DLD1 (cell line): ENCODE results near the gene RLN3.
"Not testable (repeated sequence)": the region's sequence is repeated elsewhere in the genome, so short reads cannot be mapped to it uniquely, and the experiment has no call there.

Source experiments
- in situ Hi-C: cut with HindIII; loops from 2 replicates; pipeline ENCODE4 v1.10.0; 2017; ENCODE audit warnings: low sequenced_read_pairs

Gene RLN3

DNA sequence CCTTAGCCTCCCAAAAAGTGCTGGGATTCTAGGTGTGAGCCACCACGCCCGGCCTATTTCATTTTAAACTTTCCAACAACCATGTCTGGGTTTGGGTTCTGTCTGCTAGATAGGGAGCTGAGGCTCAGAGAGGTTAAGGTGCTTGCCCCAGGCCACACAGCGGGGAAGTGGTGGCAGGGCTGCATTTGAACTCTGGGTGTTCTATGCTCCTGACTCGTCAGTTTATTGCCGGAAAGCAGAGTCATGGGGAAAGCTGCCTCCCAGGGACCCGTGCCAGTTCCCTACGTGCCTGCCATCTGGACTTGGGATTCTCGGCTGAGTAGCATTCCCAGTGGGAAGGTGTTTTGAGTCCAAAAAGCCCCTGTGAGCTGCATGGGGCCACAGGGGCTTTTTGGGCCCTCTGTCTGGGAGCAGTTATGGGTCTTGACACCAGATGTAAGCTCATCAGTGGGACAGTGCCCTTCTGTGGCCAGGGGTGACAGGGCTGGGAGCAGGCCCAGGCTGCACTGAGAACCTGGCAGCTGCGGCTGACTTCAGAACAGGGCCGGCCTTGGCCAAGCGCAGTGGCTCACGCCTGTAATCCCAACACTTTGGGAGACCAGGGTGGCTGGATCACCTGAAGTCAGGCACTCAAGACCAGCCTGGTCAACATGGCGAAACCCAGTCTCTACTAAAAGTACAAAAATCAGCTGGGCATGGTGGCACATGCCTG, 32.8 kb upstream of the RLN3 start:
- in situ Hi-C loops: no loop called here

DNA sequence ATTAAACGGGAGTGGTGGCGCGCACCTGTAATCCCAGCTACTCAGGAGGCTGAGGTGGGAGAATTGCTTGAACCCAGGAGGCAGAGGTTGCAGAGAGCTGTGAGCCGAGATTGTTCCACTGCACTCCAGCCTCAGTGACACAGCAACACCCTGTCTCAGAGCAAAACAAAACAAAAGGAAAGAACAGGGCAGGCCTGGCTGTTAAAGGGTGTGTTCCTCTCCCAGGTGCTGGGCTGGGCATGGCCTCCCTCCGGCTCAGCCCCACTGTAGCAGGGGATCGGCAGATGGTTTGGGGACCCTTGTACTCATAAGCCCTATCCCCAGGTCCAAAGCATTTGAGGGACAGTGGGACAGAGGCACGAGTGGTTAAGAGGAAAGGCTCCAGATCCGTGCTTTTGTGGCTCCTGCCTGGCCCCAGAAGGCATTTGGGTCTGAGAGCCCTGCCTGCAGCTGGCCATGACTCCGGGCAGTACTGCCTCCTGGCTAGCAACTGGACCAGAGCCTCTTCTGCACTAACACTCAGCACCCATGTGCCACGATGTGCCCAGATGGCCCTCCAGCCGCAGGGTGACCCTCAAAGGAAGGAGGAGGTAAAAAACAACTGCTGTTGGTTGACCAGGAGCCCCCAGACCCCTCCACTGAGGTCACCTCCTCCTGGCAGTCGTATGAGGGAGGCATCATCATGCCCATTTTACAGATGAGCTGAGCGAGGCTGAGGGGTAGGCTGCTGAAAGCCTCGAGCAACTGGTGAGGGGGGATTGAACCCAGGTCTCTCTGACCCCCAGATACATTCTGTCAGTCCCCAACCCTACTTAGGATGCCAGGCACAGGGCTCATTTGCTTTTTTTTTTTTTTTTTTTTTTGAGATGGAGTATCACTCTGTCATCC, 31.8 kb upstream of the RLN3 start:
- in situ Hi-C loops: no loop called here

DNA sequence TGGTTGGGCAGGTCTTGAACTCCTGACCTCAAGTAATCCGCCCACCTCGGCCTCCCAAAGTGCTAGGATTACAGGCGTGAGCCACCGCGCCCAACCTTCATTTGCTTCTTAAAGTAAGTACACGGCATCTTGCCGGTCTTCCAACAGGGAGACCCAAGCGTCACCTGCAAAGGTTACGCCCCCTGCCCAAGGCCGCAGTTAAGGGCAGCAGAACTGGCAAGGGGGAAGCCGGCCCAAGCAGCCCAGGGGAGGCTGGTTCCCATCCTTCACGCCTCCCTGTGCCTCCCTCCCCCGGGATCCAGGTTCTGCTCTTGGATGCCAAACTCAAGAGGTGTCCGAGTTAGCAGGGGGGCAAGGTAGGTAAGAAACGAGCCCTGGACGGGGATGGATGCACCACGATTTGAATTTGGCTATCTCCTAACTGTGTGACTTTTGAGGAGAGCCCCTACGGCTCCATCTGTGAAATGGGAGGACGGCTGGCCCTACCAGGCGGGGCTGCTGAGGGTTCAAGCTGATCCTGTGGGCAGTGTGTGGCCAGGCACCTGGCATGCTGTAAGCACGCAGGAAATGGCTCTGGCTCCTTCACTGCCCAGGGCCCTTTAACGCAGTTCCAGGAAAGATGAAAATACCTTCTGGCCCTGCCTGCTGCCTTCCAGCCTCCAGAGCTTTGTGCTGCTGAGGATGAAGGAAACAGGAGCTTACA, 30.9 kb upstream of the RLN3 start:
- in situ Hi-C loops: no loop called here

DNA sequence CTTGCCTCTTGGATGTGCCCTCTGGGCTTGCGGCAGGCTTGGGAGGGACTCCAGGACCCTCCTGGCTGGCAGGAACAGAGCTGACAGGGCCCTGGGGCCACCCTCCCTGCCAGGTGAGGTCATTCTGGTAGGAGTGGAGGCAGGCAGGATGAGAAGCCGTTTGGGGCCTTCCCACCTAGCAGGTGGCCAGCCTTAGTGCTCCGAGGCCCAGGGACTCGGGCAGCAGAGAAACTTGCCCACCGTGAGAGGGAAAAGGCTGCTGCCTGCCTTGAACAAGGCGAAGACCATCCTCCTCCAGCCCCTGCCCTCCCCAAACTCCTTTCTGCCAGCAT, 30.4 kb upstream of the RLN3 start:
- in situ Hi-C loops: no loop called here

DNA sequence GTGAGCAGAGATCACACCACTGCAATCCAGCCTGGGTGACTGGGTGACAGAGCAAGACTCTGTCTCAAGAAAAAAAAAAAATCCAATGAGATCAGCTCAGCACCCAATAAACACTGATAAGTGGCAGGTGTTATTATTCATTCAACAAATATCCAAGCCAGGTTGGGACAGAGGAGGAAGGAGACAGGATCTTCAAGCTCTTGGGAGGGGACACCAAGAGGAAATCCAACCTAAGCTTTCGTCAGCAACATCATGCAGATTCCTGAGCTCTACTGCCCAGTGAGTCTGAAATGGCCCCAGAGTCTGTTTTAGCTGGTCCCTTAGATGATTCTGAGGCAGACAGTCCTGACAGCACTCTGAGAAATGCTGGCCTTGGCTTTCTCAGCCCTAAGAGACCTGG, 29.5 kb upstream of the RLN3 start:
- in situ Hi-C loops: no loop called here

DNA sequence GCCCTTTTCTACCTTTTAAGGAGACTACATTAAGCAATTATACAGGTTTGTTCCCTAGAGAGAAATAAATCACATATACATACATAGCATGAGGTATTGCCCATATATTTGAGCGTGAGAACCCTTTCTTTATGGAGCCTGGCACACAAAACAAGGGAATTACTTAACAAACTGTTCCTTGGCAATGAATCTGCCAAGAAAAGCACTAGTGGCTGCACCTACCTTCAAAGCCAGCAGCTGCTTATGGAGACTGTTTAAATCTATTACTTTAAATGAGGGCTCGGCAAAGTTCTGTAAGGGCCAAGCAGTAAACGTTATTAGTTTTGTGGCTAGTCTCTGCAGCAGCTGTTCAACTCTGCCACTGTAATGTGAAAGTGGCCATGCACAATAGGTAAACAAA, 28.9 kb upstream of the RLN3 start:
- in situ Hi-C loops: no loop called here

DNA sequence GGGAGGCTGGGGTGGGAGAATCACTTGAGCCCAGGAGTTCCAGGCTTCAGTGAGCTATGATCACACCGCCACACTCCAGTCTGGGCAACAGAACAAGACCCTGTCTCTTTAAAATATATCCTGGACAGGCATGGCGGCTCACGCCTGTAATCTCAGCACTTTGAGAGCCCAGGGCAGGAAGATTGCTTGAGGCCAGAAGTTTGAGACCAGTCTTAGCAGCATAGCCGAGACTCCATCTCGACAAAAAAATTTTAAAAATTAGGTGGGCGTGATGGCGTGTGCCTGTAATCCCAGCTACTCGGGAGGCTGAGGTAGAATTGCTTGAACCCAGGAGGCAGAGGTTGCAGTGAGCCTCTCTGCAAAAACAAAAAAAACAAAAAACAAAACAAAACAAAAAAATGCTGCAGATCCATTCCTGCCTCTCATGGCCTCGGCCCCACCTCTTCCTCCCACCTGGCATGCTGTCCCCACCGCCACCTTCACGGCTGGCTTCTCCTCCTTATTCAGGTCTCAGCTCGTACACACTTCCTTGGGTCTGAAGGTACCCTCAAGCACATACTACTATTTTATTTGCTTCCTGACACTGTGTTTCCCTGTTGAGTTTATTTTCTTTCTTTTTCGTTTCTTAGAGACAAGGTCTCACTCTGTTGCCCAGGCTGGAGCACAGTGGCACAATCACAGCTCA, 27.1 kb upstream of the RLN3 start:
- in situ Hi-C loops: no loop called here

DNA sequence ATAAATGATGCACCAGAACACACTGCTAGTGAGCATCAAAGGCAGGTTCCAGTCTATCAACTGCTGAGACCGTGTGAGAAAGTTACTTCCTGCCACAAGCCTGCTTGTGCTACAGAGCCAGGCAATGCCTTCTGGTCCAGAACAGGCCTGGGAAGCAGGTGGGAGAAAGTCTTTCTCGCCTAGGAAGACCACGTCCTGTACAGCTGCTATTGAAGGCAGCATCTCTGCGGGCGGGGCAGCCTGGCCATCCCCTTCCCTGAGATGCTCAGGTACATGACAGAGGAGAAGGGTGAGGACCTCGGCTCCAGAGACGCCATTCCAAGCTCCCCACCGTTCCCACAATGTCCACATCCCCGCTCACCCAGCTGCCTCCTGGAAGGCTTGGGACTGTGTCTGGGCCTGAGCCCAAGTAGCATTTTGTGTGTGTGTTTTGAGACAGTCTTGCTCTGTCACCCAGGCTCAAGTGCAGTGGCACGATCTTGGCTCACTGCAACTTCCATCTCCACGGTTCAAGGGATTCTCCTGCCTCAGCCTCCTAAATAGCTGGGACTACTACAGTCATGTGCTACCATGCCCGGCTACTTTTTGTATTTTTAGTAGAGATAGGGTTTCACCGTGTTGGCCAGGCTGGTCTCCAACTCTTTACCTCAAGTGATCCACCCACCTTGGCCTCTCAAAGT, 25.2 kb upstream of the RLN3 start:
- in situ Hi-C loops: no loop called here

DNA sequence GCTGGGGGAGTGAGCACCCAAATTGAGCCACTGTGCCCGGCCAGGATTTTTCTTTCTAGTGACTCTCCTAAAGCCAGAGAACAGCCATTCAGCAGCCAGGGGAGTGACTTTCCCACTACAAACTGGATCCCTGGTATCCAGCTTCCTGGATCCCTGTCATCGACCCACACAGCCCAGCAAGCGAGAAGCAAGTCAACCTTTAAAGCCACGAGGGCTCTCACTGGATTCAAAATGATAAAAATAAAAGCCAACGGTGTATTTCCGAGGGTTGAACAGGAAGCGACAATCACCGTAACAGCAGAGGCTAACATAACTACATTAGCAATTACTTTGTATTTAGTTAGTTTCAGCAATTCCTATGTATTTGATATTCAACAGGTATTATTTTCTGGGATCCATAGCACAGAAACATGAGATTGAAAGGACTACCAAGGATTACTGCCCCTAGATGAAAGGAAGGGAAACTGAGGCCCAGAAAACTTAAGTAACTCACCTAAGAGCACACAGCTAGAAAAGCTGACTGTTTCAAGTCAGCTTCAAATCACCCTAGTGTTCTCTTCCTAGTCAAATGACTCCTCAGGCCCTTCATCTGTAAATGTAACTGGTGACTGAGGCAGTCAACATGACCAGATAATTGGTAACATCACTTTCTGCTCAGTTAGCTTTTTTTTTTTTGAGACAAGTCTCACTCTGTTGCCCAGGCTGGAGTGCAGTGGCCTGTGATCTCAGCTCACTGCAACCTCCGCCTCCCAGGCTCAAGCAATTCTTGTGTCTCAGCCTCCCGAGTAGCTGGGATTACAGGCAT, 24.5 kb upstream of the RLN3 start:
- in situ Hi-C loops: no loop called here

DNA sequence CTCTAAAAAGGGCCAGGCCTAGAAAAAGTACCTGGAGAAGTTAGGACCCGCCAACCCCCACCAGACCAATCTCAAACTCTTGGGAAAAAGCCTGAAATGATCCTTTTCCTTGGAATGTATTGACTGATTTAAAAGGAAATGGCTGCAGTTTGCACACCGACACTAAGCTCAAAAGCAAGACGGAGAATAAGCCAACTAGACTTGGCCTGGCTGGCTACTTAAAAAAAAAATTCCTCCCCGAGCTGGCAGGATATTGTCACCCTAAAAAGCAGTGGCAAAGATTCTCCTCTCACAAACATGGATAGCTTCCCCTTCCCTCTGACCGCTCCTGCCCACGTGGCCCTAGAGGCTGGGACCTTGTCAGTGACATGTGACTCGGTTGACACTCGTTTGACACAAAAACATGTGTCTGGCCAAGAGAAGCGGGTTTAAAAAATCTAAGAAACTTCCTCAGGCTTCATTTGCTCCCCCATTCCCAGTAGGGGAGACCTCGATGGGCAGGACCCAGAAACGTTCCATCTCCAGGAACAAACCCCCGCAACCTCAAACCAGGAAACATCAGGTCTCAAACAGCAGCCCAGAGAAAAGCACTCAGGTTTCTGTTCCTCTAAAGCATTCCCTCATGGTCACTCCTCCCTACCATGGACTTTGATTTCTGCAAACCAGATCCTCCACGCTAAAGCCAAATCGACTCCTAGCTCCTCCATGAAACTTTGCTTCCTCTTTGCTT, 23.2 kb upstream of the RLN3 start:
- in situ Hi-C loops: no loop called here

DNA sequence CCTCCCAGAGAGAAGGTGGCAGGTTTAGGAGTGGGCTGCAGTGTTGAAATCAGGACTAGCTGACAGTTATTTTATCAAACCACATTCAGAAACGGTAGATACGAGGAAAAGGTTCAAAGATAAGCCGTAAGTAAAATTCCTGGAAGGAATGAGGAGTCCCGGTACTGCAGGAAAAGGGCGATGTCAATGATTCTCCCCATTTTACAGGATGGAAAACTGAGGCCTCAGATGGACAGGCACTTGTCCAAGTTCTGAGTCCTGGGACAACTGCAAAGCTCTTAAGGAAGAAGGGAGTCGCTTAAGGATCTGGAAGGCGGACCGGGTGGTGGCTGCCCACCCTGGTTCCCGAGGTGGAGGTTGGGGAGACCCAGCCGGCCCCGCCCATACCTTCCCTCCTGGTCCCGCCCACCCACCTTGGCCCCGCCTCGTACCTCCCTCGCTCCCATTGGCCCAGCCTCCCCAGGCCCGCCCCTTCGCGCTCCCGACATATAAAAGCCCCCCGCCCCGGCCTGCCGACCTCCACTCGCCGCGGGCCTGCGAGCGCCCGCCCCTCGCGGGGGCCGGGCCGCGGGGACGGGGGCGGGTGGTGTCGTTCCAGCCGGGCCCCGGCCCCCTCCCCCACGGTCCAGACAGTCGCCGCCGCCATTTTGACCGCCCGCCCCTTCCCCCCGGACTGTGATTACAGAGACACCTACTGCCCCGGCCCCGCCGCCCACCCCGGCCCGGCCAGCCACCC, 22.4 kb upstream of the RLN3 start:
- in situ Hi-C loops: no loop called here

DNA sequence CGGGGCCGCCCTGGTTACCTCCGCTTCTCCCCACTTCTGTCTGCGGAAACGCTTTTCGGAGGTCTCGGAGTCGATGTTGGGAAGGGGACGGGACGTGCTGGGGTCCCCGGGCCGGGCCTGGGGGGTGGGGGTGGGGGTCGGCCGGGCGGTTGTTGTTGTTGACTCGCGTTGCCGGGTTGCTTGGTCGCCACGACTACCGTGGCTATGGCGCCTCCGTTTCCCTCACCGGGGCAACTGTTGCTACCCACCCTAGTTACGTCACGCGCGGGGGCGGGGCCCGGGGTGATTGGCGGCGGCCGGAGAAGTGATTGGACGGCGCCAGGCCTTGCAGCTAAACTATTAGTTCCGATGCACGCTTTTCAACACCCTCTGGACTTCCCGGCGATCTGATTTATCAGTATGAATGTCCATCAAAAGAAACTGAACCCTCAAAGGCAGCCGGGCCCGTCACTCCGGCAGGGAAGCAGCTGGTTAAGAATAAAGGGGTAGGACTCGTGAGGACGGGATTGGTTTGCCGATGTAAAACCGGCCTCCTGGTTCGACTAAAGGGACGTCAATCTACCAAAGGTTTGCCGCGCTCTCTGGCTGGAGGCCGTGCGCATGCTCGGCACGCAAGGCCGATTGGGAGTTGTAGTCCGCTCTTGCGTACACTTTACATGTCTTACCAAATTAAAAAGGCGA, 21.7 kb upstream of the RLN3 start, which contains the start of gene RFX1:
RFX1 (minus strand) TSS at position 236 of the 681 bp plus-strand sequence. CDS start 12,477 bp downstream, outside the sequence.
- in situ Hi-C loops: no loop called here

DNA sequence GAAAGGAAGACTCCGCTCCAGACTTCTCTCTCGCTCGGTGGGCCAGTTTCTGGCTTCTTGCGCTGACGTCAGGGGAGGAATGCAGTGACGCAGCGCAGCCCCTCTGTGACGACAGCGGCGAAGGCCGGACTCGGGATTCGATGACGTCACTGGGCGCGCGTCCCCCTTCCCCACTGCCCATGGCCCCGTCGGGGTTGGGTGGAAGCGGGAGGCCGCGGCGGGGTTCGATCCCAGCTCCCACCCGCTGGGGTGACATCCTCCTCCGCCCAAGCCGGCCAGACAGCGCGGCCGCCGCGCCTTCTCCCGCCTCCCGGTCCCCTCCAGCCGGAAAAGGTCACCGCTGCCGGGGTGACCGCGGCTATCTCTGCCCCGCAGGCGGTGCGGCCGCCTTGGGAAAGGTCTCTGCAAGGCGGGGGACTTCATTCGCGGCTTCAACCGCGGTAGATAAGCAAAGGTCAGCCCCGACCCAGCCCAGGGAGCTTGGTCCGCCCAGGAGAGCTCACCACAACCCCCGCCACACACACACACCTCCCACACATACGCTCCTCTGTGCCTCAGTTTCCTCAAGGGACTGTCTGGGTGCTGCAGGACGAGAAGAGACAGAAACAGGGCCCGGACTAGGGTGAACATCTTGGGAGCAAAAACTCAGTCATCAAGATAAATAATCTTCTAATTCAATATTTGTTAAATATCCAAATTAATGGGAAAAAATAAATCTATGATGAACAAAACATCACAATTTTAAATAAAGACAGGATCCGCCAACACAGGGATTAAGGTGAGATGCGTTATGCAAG, 21.0 kb upstream of the RLN3 start:
- in situ Hi-C loops: no loop called here

DNA sequence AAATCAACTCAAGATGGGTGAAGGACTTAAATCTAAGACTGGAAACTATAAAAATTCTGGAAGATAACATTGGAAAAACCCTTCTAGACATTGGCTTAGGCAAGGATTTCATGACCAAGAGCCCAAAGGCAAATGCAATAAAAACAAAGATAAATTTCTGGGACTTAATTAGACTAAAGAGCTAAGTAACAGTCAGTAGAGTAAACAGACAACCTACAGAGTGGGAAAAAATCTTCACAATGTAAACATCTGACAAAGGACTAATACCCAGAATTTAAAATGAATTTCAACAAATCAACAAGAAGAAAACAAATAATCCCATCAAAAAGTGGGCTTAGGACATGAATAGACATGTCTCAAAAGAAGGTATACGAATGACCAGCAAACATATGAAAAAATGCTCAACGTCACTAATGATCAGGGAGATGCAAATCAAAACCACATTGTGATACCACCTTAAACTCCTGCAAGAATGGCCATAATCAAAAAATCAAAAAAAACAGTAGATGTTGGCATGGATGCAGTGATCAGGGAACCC, 15.5 kb upstream of the RLN3 start:
- in situ Hi-C loops: no loop called here

DNA sequence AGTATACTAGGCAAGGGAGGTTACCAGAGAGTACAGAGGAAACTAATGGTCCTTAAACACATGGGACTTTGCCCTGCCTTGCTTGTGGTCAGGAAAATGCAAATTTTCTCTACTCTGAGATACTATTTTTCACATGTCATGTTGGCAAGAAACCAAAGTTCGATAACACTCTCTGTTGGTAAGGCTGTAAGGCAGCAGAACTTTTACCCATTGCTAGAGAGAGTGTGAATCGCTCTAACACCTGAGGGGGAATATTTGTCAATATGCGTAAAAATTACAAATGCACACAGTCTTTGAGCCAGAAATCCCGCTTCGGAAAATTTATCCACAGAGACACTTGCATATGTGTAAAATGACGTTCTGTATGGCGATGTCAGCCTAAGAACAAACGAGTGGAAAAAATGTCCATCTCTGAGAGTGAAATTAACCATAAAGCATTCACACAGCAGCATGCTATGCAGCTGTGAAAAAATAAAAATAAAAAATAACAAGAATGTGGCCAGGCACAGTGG, 12.4 kb upstream of the RLN3 start:
- in situ Hi-C loops: no loop called here

DNA sequence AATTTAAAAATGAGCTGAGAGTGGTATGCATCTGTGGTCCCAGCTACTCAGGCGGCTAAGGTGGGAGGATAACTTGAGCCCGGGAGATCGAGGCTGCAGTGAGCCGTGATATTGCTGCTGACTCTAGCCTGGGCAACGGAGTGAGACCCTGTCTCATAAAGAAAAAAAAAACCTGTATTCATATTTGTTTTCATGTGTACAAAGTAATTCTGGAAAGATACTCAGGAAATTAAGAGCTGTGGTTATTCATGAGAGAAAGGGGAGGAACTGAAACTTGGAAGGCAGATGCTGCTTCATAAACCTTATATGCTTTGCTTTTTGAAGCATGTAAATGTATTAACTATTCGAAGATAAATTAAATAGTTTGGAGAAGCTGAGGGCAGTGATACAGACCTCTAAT, 8.8 kb upstream of the RLN3 start:
- in situ Hi-C loops: no loop called here

DNA sequence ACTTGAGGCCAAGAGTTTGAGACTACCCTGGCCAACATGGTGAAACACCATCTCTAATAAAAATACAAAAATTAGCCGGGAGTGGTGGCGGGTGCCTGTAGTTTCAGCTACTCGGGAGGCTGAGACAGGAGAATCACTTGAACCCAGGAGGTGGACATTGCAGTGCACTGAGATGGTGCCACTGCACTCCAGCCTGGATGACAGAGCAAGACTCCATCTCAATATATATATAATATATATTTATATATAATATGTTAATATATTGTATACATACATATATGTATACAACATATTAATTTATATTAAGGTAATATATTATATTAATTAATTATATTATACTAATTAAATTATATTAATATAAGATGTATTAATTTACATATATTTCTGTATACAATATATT, 8.2 kb upstream of the RLN3 start:
- in situ Hi-C loops: not testable (repeated sequence)
